ENCODE measurements around the gene SERPINA7.

- TF ChIP-seq CTCF (IDR thresholded peaks at IDR 0.05) = peak; percentile 42
- no peak for TF ChIP-seq EZH2 (IDR thresholded peaks at IDR 0.05)
Observed at GRCh38 chrX:106039920-106040319, 1.4 kb upstream of the SERPINA7 start.

Measured in neural progenitor cell (in vitro differentiated cells).